Measurements from ENCODE around the gene STX5.
"Not testable (repeated sequence)": the region's sequence is repeated elsewhere in the genome, so short reads cannot be mapped to it uniquely, and the experiment has no call there.

STX5 gene

DNA sequence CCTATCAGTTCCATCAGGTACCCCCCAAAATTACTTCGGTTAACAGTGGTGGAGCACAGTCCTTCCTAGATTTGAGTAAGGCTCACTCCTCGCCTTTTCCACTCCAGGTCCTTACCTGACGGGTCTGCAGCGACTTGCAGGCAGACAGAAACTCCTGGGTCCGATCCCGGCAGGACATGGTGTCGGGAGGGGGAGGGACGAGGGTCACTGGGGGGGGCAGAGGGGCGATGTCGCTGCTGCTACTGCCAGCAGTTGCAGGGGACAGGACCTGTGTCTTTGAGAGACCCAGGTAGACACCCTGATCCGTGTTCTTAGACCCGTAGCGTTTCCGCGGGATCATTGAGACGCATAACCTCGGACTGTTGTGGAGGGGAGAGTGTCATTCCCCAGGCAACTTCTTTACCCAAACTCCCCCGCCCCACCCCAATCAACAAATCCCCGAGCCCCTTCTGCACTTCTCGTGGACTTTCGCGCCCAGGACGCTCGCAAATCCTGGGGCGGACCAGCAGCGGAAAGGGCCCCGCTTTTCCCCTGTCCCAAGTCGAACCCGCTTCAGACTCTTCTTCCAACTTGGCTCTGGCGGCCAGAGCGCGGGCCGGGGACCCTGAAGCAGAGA, 839 bp downstream of the STX5 start:
- DNase-seq (ENCODE audit: low read depth in 2 of 2), result no peak

DNA sequence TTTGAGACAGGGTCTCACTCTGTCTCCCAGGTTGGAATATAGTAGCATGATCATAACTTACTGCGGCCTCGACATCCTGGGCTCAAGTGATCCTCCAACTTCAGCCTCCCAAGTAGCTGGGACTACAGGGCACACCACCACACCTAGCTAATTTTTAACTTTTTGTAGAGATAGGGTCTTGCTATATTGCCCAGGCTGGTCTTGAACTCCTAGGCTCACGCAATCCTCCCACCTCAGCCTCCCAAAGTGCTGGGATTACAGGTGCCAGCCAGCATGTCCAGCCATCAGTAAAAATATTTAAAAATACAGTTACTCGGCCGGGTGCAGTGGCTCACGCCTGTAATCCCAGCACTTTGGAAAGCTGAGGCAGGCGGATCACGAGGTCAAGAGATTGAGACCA, 3.7 kb downstream of the STX5 start:
- DNase-seq (ENCODE audit: low read depth in 2 of 2), result not testable (repeated sequence)

DNA sequence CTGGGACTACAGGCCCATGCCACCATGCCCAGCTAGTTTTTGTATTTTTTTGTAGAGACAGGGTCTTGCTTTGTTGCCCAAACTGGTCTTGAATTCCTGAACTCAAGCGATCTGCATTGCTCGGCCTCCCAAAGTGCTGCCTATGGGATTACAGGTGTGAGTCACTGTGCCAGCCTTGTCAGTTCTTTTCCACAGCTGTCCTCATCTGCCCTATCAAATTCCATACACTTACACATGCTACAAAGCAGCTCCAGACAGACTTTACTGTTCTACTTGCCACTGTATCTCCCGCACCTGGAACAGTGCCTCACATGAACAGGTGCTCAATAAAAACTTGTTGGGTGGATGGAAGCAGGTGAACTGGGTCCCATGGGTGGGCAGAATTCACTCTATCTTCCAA, 8.2 kb downstream of the STX5 start:
- no peak for DNase-seq (ENCODE audit: low read depth in 2 of 2)

DNA sequence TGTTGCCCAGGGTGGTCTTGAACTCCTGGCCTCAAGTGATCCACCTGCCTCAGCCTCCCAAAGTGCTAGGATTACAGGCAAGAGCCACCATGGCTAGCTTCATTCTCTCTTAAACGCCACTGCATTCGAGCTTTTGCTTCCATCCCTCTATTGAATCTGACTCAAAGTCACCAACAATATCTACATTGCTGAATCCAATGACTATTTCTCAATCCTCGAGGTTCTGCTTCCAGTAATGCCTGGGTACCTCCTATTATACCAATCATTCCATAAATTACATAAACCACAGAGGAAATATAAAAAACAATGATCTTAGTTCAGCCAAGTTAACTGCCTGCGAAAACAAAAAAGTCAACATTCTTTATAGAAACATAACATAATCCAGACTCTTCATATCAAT, 14.7 kb downstream of the STX5 start:
- no peak for DNase-seq (ENCODE audit: low read depth in 2 of 2)

DNA sequence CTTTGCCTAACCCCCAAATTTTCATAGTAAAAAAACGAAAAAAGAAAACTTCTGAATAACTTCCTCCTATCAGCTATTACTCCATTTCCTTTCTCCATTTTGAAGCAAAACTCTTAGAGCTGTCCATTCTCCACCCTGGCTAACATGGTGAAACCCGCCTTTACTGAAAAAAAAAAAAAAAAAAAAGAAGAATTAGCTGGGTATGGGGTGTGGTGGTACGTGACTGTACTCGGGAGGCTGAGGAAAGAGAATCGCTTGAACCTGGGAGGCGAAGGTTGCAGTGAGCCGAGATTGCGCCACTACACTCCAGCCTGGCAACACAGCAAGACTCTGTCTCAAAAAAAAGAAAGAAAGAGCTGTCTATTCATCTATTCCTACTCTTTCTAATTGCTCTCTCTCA, 15.3 kb downstream of the STX5 start:
- DNase-seq (ENCODE audit: low read depth in 2 of 2), result no peak

DNA sequence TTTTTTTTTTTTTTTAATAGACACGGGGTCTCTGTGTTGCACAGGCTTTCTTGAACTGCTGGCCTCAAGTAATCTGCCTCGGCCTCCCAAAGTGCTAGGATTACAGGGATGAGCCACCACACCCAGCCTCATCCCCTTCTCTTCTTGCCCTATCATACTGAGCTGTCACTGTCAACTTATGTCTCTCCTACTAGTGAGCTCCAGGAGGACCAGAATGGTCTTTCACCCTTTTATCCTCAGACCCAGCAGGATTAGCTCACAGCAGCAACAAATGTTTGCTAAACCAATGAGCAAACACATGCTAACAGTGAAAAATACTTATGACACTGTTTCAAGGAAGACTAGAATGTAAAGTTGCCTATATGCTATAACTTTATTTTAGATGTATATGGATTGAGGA, 20.2 kb downstream of the STX5 start:
- no peak for DNase-seq (ENCODE audit: low read depth in 2 of 2)

DNA sequence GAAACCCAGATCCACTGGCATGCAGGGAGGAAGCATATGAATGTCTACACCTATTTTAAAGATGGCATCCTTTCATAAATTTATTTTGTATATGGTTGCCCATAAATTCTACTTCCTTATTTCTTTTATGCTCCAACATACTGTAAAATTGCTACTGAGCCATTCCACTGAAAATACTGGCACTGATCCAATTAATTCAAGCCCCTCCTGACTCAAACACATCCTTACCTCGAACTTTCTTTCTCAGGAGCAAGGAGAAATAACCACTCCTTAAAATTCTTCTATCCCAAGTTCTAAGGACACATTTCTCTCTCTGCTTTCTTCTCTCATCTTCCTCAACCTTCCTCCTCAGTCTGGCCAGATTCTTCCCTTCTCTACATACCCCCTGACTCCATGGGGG, 21.1 kb downstream of the STX5 start:
- no peak for DNase-seq (ENCODE audit: low read depth in 2 of 2)

DNA sequence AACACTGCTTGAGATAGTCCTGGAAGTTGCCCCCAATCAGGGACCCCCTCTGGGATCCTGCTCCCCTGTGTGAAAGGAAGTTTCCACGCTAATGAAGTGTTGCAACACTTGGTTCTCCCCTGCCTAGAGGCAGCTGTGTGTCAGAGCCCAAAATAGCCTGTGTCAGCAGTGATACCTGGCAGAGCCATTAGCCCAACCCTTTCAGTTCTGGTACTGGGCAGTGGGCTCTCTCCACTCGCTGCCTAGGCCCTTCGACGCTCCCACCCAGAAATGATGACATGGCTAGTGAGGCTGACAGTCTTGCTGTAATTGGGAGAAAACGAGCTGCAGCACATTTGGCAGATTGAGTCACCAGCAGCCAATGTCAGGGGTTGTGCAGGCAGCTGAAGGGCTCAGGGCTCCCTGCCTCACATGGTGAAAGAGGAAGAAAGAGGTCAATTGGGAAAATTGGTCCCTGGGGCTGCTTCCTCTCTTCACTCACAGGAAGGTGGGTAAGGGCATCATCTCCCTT, 25.2 kb downstream of the STX5 start:
- DNase-seq (ENCODE audit: low read depth in 2 of 2), result no peak

DNA sequence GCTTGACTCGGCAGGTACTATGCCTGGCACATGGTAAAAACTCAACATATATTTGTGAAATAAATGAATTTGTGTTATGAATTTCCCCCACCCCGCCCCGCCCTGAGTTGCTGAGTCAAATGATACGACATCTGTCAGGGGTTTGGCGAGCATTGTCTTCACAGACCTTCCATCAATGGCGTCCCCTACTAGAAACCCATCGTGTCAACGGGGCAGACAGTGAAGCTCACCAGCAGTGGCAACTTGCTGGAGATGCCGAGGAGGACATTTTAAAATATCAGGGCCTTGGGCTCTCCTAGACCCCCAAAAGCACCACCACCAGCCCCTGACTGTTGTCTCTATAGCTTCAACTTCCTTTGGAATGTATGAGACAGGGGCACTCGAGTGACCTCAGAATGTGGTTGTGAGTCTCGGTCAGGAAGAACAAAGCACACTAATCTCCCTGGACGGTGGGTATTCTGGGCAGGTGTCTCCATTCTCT, 25.9 kb downstream of the STX5 start:
- no peak for DNase-seq (ENCODE audit: low read depth in 2 of 2)

DNA sequence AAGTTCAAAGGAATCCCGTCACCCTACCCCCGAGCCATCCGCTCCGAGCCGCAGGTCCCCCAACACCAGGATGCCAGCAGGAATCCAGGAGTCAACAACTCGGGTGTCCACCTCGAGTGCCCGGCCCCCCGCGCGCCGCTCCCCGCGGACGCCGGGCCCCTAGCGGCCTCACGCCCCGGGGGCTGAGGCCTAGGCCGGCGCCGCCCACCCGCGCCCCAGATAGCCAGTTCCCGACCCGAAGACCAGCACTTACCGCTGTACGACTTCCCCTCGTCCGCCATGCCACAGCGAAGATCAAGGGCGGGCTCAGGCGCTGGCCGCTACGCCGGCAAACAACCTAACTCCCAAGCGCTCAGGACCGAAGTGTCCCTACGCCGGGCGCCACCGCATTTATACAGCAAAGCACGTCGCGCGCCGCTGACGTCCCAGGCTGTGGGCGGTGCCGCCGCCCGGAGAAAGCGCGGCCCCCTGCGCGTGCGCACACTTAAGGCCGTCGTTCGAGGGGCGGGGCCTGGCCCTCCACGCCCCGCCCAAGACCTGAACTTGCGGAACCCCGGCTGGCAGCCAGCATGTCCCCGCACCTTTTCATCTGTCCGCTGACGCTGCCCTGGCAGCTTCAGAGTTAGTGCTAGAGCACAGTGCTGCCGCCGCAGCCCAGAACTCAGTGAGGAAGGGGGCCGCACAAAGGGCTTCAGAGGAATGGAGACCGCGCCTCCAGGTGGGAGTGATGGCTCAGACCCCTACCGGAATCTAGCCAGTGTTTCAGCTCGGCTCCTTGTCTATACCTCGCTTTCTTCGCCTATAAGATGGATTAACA, 26.6 kb downstream of the STX5 start, which contains the start of gene NXF1:
Gene NXF1, minus strand, starts transcription at position 365 of the 817 bp plus-strand sequence. Its CDS starts 84 bp downstream, at position 281.
- peak; percentile 92 to 93 for DNase-seq (ENCODE audit: low read depth in 2 of 2)

DNA sequence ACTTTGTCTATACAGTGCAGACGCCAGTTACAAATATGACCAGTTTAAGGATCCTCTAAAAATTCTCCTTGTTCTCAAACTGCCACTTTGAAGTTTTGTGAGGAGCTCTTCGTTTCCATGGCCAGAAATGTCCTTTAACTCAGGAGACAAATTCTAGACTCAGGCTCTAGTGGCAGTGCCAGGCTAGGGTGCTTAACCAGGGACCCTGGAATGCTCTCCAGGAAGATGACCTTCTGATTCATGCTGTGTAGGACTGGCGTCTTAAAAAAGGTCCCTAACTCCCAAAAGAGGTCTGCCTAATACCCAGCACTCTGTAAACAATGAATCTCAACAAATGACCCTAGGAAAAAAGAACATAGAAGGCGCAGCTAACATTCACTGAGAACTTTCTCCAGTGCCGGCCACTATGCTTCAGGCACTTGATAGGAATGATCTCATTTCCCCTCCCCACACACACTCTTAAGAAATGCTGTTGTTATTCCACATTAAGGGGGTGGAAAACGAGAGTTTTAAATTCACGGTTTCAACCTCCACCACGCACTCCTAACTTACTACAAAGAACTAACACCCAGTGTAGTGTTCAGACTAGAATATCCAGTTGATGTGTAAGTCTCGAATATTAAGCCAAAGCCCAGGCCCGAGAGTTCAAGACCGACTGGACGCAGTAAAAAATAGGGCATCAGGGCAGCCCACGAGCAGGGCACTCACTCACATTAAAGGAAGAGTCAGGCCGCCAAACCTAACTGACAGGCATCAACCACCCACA, 27.4 kb downstream of the STX5 start:
- DNase-seq (ENCODE audit: low read depth in 2 of 2), result no peak

DNA sequence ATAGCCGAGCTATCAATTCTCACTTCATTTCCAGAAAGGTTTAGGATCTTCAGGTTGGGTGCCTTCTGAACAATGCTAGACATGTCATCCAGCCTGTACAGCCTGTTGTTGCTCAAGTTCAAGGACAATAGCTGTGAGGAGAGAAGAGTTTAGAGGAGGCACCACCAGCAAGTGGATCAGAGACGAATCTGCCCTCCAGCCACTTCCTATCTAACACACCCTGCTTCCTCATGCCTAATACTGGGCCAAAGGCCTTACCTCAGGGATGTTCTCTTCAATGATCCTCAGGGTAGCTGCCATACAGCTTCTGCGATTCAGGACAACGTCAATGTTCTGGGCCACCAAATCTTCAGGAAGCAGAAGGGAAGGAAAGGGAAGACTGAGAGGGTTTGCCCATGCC, 30.8 kb downstream of the STX5 start:
- no peak for DNase-seq (ENCODE audit: low read depth in 2 of 2)

DNA sequence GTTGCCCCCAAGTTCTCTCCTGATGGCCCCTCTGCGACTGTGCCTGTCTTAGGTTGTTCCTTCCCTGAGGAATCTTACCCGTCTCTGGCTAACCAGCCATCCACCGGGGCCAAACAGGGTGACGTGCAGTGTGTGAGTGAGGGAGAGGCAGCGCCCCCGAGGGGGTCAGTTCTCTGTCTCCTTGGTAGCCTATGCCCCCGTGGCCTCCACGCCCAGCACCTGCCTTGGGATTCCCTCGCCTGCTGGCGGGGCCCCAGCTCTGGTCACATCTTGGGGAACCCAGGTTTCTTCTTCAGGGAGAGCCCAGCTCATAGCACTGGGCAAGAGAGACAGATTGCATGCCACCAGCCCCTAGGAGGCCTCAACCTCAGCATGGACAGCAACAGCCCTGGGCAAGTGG, 32.4 kb downstream of the STX5 start:
- DNase-seq (ENCODE audit: low read depth in 2 of 2), result no peak

DNA sequence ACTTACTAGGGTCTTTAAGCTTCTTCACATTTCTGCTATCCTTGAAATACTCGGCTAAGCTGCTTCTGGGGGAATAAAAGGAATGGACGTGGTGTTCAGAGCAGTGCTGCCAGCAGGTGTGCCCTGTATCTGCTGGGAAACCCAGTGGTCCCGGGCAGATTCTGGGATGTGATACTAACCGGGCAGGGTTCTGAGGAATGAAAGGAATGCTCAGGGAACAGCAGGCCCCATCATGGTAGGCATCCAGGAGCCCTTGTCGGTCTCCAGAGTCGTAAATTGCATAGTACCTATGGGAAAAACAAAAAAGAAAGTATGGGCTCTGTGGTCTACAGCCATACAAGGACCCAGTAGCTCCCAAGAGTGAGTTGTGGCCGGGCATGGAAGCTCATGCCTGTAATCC, 35.6 kb downstream of the STX5 start:
- DNase-seq (ENCODE audit: low read depth in 2 of 2), result no peak

DNA sequence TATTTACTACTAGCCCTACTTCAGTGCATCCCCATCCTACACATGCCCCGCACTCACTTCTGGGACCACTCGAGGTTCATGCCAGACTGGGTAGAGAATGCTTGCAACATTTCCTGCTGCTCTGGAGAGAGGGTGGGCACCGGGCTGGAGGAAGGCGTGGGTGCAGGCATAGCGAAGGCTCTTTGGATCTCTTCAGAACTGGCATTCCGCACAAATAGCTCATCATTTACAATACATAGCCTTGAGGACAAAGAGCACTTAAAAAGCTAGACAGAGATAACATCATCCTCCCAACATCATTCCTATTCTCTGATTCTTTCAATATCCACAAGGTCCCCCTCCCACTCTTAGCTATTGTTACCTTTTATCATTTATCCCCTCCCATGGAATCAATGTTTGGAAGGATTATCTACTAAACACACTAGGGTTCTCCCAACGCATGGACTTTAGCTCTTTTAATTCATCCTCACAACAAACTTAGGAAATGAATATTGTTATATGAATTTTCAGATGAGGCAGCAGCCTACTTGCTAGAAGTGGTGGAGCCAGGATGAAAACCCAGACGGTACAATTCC, 37.6 kb downstream of the STX5 start:
- DNase-seq (ENCODE audit: low read depth in 2 of 2), result no peak

DNA sequence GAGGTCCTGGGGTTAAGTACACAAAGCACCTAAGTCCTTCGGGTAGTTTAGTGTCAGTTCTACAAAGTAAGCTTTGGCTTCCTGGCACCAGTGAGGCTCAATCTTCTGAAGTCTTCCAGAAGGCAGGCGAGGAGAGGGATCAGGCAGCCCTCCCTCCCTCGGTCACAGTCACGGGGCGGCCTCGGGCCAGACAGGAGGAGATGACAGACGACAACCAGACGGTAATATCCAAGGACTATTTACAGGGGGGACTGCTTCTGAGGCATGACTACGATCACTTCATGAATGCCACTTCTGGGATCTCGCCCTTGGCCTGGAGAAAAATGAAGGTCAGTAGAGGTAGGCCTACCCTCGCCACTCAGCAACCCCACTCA, 39.7 kb downstream of the STX5 start:
- no peak for DNase-seq (ENCODE audit: low read depth in 2 of 2)

DNA sequence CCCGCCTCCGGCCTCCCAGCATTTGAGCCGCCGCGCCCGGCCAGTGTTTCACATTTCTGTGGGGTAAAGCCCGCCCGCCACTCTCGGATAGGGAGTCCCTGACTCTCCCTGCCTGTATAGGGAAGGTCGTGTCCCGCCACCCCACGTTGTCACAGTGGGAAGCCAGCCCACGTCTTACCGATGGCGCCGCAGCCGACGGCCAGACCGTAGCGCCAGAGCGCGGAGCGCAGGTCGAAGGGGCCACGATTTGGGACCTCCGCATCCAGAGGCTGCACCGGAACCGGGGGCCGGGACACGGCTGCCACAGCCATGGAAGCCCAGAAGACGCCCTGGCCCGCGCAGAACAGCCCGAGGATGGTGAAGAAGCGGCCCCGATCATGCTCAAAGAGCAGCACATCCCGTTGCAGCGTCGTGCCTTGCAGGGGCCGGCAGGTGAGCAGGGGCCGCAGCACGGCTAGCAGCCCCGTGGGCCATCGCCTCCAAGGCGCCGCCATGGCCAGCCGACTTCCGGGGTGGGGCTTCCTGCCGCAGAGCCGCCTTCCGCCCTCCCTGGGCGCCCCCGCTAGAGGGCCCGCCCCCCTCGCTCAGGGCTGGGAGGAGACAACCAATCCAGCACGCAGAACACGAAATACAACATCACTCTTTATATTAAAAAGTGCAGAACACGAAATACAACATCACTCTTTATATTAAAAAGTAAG, 40.2 kb downstream of the STX5 start, which contains the start of gene TMEM223:
Gene TMEM223, minus strand, starts transcription at position 506 of the 701 bp plus-strand sequence. Its CDS starts 12 bp downstream, at position 494.
- peak; percentile 85 to 87 for DNase-seq (ENCODE audit: low read depth in 2 of 2)

DNA sequence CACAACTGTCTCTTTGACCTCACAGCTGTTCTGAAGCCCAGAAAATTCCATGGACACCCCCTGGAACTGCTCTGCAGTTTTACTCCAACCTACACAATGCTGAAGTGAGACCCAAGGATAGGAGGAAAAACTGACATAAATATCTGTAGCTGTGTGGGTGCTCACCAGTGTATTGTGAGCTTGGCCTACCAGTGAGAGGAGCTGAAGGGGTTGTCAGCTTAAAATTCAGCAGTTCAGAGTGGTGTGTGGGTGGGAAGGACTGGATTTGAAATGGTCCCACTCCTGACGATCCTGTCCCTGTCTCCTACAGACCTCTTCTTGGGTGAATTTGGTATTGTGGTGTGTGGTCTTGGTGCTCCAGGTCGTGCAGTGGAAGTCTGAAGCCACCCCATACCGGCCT, 42.3 kb downstream of the STX5 start:
- no peak for DNase-seq (ENCODE audit: low read depth in 2 of 2)

DNA sequence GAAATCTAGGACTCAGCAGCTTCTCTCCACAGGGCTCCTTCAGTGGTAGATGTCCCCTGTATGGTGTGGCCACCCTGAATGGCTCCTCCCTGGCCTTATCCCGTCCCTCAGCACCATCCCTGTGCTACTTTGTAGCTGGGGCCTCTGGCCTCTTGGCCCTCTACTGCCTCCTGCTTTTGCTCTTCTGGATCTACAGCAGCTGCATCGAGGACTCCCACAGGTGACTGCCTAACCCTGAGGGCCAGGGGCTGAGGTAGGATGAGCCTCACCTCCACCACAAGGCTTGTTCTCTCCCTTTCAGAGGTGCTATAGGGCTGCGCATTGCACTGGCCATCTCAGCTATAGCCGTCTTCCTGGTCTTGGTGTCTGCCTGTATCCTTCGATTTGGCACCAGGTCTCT, 42.9 kb downstream of the STX5 start:
- DNase-seq (ENCODE audit: low read depth in 2 of 2), result no peak

DNA sequence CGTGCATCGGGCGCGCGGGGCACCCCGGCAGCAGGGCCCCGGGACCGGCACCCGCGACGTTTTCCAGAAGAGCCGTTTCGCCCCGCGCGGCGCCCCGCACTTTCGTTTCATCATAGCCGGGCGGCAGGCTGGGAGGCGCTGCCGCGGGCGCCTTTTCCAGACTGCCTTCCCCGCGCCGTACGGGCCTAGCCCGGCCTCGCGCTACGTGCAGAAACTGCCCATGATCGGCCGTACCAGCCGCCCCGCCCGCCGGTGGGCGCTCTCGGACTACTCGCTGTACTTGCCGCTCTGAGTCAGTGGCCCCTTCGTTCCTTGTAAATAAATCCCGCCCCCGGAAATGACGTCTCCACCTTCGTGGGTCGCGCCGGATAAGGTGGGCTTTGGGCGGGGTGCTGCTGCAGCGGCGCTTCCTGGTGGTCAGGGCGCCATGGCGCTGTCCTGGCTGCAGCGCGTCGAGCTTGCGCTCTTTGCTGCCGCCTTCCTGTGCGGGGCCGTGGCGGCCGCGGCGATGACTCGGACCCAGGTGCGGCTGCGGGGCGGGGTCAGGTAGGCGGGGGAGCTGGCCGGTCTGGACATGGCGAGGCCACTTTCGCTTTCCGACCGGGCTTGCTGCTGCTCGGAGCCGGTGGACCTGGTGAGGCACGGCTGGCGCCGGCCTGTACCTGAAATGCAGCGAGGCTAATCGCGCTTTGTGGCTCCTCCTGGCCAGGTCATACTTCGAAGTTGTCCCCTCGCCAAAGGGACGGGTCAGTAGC, 44.7 kb downstream of the STX5 start, which contains the start of gene TMEM179B:
Gene TMEM179B, plus strand, starts transcription at position 398 of the 755 bp plus-strand sequence. Its CDS starts 30 bp downstream, at position 428.
- peak; percentile 97 to 98 for DNase-seq (ENCODE audit: low read depth in 2 of 2)
